Measurements from ENCODE around the gene KLHL41.

DNA sequence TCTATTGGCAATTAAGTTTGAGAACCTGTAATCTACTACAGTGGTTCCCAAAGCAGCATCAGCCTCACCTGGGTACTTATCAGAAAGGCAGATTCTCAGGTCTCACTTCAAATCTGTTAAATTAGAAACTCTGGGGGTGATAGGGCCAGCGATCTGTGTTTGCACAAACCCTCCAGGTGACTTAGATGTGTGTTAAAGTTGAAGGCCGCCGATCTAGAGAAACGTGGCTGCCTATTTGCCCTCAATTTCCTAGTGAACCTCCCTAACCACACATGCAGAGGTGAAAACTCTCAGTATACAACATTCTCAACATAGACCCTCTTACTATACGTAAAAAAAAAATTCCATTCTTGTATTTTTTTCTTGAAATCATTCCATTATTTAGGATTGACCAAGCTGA, 14.2 kb downstream of the KLHL41 start:
- TF ChIP-seq CTCF (IDR thresholded peaks at IDR 0.05) (no peak), POLR2A (IDR thresholded peaks at IDR 0.05) (no peak), POLR2AphosphoS5 (IDR thresholded peaks at IDR 0.05) (no peak), EP300 (IDR thresholded peaks at IDR 0.05) (no peak)

Measured in stomach (tissue), 4 donors.